Measurements from ENCODE around the gene ME3.

The ME3 gene

GRCh38 chr11:86717817-86718501, 45.5 kb upstream of the ME3 start:
- in situ Hi-C loops (cut with HindIII; ENCODE audit: low sequenced_read_pairs), result no loop called here
- no peak for DNase-seq (ENCODE audit: low read depth)
- TF ChIP-seq CTCF (IDR thresholded peaks at IDR 0.05; ENCODE audit: low read depth, low read length, missing control alignments), result no peak
- H3K4me3 ChIP-seq (ENCODE audit: low read depth, low read length), result no peak overlapping the region

GRCh38 chr11:86715611-86716010, 43.2 kb upstream of the ME3 start:
- in situ Hi-C loops (cut with HindIII; ENCODE audit: low sequenced_read_pairs), result no loop called here
- H3K4me3 ChIP-seq (ENCODE audit: low read depth, low read length), result no peak overlapping the region
- TF ChIP-seq CTCF (IDR thresholded peaks at IDR 0.05; ENCODE audit: low read depth, low read length, missing control alignments), result no peak

GRCh38 chr11:86713552-86713951, 41.1 kb upstream of the ME3 start:
- no peak for DNase-seq (ENCODE audit: low read depth)
- H3K4me3 ChIP-seq (ENCODE audit: low read depth, low read length), result no peak overlapping the region
- TF ChIP-seq CTCF (IDR thresholded peaks at IDR 0.05; ENCODE audit: low read depth, low read length, missing control alignments), result no peak
- in situ Hi-C loops (cut with HindIII; ENCODE audit: low sequenced_read_pairs), result no loop called here

More at GRCh38 chr11:86715611-86716010, 43.2 kb upstream of the ME3 start:
- no peak for DNase-seq (ENCODE audit: low read depth)

GRCh38 chr11:86710936-86711335, 38.5 kb upstream of the ME3 start:
- no peak for TF ChIP-seq CTCF (IDR thresholded peaks at IDR 0.05; ENCODE audit: low read depth, low read length, missing control alignments)
- in situ Hi-C loops (cut with HindIII; ENCODE audit: low sequenced_read_pairs), result no loop called here
- DNase-seq (ENCODE audit: low read depth), result no peak

GRCh38 chr11:86708669-86709068, 36.3 kb upstream of the ME3 start:
- in situ Hi-C loops (cut with HindIII; ENCODE audit: low sequenced_read_pairs), result no loop called here
- H3K4me3 ChIP-seq (ENCODE audit: low read depth, low read length), result no peak overlapping the region
- no peak for TF ChIP-seq CTCF (IDR thresholded peaks at IDR 0.05; ENCODE audit: low read depth, low read length, missing control alignments)
- no peak for DNase-seq (ENCODE audit: low read depth)

More at GRCh38 chr11:86710936-86711335, 38.5 kb upstream of the ME3 start:
- H3K4me3 ChIP-seq (ENCODE audit: low read depth, low read length), result no peak overlapping the region

- in situ Hi-C loops (cut with HindIII; ENCODE audit: low sequenced_read_pairs), result no loop called here
- no peak for DNase-seq (ENCODE audit: low read depth)
- H3K4me3 ChIP-seq (ENCODE audit: low read depth, low read length), result no peak overlapping the region
- TF ChIP-seq CTCF (IDR thresholded peaks at IDR 0.05; ENCODE audit: low read depth, low read length, missing control alignments), result no peak
Measured at GRCh38 chr11:86706338-86707131, 34.1 kb upstream of the ME3 start.

All from astrocyte of the cerebellum (primary cell).